ENCODE results near the gene ISCA1.

DNA sequence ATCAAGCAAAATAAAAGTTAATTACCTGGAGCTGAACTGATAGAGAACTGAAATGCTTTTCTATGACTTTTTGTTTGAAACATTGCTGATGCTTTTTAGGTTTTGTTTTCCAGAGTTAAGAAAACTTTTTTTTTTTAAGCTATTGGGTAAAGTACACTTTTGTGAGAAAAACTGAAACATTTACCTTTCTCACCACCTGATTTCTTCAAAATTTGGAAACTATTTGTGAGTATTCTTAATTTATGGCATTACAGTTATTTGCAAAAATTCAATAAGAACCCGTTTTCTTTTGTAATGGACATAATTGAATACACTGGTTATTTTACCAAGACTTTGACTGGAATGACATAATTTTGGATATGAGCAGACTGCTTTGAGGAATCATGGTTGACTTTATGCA, 29.5 kb downstream of the ISCA1 start:
- TF ChIP-seq, protein P1, sequence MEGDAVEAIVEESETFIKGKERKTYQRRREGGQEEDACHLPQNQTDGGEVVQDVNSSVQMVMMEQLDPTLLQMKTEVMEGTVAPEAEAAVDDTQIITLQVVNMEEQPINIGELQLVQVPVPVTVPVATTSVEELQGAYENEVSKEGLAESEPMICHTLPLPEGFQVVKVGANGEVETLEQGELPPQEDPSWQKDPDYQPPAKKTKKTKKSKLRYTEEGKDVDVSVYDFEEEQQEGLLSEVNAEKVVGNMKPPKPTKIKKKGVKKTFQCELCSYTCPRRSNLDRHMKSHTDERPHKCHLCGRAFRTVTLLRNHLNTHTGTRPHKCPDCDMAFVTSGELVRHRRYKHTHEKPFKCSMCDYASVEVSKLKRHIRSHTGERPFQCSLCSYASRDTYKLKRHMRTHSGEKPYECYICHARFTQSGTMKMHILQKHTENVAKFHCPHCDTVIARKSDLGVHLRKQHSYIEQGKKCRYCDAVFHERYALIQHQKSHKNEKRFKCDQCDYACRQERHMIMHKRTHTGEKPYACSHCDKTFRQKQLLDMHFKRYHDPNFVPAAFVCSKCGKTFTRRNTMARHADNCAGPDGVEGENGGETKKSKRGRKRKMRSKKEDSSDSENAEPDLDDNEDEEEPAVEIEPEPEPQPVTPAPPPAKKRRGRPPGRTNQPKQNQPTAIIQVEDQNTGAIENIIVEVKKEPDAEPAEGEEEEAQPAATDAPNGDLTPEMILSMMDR (conservative IDR thresholded peaks at IDR 0.05; ENCODE audit: low read depth, low read length), result no peak
- no peak for TF ChIP-seq EZH2 (IDR thresholded peaks at IDR 0.05; ENCODE audit: borderline replicate concordance, low read depth, low read length, poor library complexity, severe bottlenecking)
